Epidermal melanocyte (primary cell): Measurements from ENCODE around the gene ANO1.

ENCODE experiments used
- DNase-seq: peaks from one replicate; pipeline ENCODE4 v3.0.0; 2011; ENCODE audit warnings: low spot score; ENCODE audit not compliant: insufficient read length

Gene ANO1

GRCh38 chr11:70092959-70093715 is 15.0 kb downstream of the ANO1 start:
- DNase-seq = no peak

GRCh38 chr11:70095541-70096252 is 17.6 kb downstream of the ANO1 start:
- no peak for DNase-seq

- DNase-seq = no peak
These were observed 19.9 kb downstream of the ANO1 start for GRCh38 chr11:70097783-70098563.

- DNase-seq = no peak
These were observed 20.8 kb downstream of the ANO1 start for GRCh38 chr11:70098936-70099335.

- no peak for DNase-seq
These were observed 21.6 kb downstream of the ANO1 start for GRCh38 chr11:70099578-70100279.

GRCh38 chr11:70100280-70100603 is 22.1 kb downstream of the ANO1 start:
- no peak for DNase-seq

- DNase-seq = no peak
These were observed 22.7 kb downstream of the ANO1 start for GRCh38 chr11:70100791-70101190.

GRCh38 chr11:70103256-70103975 is 25.3 kb downstream of the ANO1 start:
- no peak for DNase-seq

- DNase-seq = no peak
These were observed 26.3 kb downstream of the ANO1 start for GRCh38 chr11:70104419-70104818.

- DNase-seq = no peak
These were observed 26.8 kb downstream of the ANO1 start for GRCh38 chr11:70104961-70105360.

GRCh38 chr11:70105369-70105754 is 27.2 kb downstream of the ANO1 start:
- no peak for DNase-seq

GRCh38 chr11:70105755-70106571 is 27.8 kb downstream of the ANO1 start:
- DNase-seq = no peak

- DNase-seq = no peak
These were observed 28.6 kb downstream of the ANO1 start for GRCh38 chr11:70106757-70107156.

- DNase-seq = no peak
These were observed 29.1 kb downstream of the ANO1 start for GRCh38 chr11:70107191-70107590.

- DNase-seq = no peak
These were observed 29.6 kb downstream of the ANO1 start for GRCh38 chr11:70107756-70108155.

- DNase-seq = no peak
These were observed 30.1 kb downstream of the ANO1 start for GRCh38 chr11:70108250-70108649.

- DNase-seq = no peak
These were observed 30.9 kb downstream of the ANO1 start for GRCh38 chr11:70109006-70109405.

- no peak for DNase-seq
These were observed 31.8 kb downstream of the ANO1 start for GRCh38 chr11:70109903-70110302.

- DNase-seq = no peak
These were observed 32.5 kb downstream of the ANO1 start for GRCh38 chr11:70110538-70111055.
